Stimulated activated CD8-positive, alpha-beta memory T cell treated with anti-CD3 and anti-CD28 coated beads, Interleukin-15, amount 100 ng/mL, for 24 hours (primary cell): ENCODE data around the gene TNFSF13B.
"Not testable (repeated sequence)": the region's sequence is repeated elsewhere in the genome, so short reads cannot be mapped to it uniquely, and the experiment has no call there.

Experiments used
- DNase-seq: peaks from one replicate; pipeline ENCODE4 v3.0.0-alpha.2; 2020; ENCODE audit warnings: low read depth

The TNFSF13B gene

DNA sequence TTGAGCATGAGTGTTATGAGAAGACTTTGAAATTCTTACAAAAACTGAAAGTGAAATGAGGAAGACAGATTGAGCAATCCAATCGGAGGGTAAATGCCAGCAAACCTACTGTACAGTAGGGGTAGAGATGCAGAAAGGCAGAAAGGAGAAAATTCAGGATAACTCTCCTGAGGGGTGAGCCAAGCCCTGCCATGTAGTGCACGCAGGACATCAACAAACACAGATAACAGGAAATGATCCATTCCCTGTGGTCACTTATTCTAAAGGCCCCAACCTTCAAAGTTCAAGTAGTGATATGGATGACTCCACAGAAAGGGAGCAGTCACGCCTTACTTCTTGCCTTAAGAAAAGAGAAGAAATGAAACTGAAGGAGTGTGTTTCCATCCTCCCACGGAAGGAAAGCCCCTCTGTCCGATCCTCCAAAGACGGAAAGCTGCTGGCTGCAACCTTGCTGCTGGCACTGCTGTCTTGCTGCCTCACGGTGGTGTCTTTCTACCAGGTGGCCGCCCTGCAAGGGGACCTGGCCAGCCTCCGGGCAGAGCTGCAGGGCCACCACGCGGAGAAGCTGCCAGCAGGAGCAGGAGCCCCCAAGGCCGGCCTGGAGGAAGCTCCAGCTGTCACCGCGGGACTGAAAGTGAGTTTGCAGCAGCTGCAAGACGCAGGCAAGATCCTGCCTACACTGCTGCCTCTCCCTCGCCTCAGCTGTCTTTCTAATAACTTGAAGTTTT, at the start of gene TNFSF13B:
Gene TNFSF13B (plus strand): TSS at position 118 of the 728 bp plus-strand sequence. CDS start 178 bp downstream, at position 296.
- no peak for DNase-seq

- DNase-seq, result no peak
These were observed 49.5 kb upstream of the TNFSF13B start for GRCh38 chr13:108220041-108220440.

DNA sequence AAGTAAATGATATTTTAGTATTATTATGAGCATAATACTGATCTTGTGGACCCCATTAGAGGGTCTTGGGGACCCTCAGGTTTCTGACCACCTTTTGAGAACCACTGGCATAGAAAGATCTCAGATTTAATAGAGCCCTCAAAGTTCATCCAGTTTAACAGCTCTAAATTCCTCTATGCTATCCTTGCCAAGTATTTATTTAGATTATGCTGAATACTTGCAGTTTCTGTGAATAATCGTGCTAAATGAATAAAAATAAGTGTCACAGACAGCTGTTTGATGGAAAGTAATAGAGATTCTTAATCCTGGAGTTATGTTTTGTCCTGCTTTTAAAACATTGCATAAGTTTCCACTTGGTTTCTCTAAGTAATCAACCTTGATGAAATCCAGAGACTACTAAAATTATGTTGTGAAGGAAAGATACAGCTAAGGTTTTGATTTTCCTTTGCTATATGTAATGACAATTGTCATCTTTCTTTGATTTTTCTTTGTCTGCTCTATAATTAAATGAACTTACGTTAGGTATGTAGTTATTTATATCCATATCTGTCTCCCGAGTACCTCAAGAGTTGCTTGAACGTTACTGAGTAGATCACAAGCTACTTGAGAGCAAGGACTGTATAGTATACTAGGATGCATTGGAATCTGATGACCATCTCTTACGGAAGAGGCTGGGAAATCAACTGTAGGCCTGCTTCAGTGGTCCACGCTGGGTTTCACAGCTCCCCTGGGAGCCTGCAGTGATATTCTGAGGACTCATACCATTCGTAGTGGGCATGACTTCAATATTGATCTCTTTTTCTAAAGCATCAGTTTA, 45.6 kb upstream of the TNFSF13B start:
- DNase-seq, result no peak

GRCh38 chr13:108225440-108225839, 44.1 kb upstream of the TNFSF13B start:
- DNase-seq, result no peak

GRCh38 chr13:108226184-108226583, 43.3 kb upstream of the TNFSF13B start:
- no peak for DNase-seq

DNA sequence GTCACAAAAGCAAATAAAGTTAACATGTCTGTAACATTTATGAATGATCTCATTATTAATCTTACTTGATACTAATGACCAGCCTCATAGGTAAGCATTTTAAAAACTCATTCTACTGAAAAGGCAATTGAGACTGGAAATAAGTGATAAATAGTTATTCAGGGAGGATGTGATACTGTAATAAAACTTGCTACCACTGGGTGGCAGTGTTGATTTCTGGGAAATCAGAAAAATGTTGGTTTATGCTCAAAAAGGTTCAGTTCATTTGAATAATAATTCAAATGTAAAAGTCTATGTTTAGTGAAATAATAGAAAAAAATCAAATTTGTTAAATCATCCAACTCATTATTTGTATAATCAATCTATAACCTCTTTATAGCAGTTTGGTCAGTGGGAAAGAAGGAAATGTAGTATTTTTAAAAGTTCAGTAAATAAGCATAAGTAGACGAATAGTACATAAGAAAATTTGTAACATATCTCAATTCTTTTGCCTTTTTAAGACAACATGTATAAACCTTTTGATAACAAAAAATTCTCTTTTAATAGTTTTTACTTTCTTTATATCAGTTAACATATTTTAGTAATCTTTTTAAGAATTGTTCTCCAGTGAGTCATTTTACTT, 41.8 kb upstream of the TNFSF13B start:
- no peak for DNase-seq

- no peak for DNase-seq
These were observed 39.1 kb upstream of the TNFSF13B start for GRCh38 chr13:108230377-108230776.

- DNase-seq, result no peak
These were observed 20.4 kb upstream of the TNFSF13B start for GRCh38 chr13:108249150-108249549.

DNA sequence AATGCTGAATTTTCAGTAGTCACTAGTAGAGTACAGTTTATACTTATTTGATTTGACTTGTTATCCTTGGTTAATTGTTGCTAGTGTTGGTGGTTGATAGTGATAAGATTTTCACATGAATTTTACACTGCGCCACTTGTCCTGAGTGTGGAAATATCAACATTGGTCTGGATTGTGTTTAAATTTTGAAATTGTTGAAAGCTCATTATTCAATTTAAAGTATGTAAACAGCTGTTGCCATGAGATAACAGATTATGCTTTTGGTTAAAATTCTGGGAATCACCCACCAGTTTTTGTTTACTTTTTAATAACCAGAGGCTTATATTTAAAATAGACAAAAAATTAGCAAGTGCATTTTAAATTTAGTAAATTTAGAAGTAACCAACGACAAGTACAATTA, 12.3 kb upstream of the TNFSF13B start:
- no peak for DNase-seq

DNA sequence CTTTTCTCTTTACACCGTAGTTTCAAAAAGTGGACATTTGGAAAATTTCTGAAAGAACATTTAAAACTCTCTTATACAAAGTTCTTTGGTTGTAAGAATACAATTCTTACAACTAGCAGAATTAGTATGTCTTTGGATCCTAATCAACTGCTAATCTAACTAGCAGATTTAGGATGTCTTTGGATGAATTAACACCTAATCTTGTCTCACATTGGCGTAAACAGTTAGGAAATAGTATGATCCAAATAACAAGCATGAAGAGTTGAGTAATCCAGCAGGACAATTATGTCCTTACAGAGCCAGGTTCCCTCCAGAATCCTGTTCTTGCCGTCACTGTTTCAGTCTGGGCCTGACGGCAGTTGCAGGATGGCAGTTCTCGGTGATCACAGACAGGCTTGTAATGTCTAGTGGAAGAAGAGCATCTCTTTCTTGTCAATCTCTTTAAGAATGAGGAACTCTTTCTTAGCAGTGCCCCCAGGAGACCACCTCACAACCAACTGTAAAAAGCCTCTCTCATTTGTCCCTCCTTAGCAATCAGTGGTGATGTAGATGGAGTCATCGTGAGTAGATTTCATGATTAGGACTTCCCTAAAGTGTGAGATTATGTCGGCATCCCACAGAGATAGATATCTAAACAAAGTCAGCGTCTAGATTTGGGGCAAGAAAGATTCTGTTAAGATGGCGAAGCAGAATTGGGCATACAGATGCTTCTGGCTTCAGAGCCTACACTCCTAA, 5.7 kb upstream of the TNFSF13B start:
- no peak for DNase-seq

- no peak for DNase-seq
These were observed 3.1 kb upstream of the TNFSF13B start for GRCh38 chr13:108266321-108266990.

- DNase-seq, result no peak
These were observed 2.2 kb upstream of the TNFSF13B start for GRCh38 chr13:108267347-108267746.

GRCh38 chr13:108267855-108268254, 1.7 kb upstream of the TNFSF13B start:
- not testable (repeated sequence) for DNase-seq

- no peak for DNase-seq
These were observed 929 bp upstream of the TNFSF13B start for GRCh38 chr13:108268466-108269112.

GRCh38 chr13:108270442-108270841, 924 bp downstream of the TNFSF13B start:
- DNase-seq, result no peak

GRCh38 chr13:108272333-108272732, 2.8 kb downstream of the TNFSF13B start:
- DNase-seq, result no peak

DNA sequence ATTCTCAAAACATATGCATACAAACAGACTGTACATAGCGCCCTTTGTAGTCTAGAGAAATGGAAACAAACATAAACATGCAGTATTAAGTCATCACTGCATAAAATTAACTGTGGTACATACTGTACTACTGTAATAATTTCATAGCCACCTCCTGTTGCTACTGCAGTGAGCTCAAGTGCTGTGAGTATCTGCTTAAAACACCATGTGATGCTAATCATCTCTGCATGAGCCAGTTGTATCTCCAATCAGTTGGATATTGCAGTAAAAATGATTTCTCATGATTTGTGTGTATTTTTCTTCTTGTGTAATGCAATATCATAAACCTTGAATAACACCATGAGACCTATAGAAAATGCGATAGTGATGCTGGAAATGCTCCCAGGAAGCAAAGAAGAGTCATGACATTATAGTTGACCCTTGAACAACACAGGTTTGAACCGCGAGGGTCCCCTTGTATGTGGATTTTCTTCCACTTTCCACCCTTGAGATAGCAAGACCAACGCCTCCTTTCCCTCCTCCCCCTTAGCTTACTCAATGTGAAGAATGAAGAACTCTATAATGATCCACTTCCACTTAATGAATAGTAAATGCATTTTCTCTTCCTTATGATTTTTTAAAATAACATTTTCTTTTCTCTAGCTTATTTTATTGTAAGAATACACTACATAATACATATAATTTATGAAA, 4.1 kb downstream of the TNFSF13B start:
- DNase-seq, result no peak

DNA sequence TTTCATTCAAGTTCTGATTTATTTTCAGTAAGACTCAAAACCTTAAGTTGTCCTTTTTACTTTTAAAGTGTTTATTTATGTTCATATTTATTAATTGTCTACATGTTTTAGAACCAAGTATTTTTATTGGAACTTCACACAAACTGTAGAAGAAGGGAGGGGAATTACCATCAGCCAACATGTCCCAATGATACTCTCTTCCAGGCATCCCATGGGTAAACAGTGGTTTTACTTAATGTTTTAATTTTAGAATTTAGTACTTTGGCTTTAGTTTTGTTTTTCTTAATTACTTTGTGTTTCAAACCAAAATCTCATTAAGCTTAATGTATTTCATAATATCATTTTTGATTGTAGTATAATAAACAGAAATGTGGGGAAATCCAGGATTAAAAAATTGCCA, 5.2 kb downstream of the TNFSF13B start:
- no peak for DNase-seq

DNA sequence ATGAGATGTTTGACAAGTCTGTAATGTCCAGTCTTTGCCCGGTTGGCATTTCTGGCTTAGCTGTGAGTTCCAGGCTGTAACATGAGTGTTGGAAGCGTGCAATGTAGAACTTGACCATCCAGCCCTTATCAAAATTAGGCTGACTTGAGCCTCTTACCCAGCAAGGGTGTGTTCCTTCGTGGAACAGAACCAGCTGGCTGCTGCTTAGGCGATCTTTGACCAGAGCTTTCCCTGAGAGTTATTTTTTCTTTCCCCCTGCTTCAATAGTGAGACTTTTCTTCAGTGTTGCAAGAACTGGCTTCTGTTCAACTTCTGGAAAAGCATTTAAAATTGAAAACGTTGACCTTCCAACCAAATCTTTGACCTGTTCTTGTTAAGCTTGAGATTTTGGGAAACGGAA, 6.5 kb downstream of the TNFSF13B start:
- DNase-seq, result no peak

GRCh38 chr13:108278466-108278865, 8.9 kb downstream of the TNFSF13B start:
- no peak for DNase-seq

DNA sequence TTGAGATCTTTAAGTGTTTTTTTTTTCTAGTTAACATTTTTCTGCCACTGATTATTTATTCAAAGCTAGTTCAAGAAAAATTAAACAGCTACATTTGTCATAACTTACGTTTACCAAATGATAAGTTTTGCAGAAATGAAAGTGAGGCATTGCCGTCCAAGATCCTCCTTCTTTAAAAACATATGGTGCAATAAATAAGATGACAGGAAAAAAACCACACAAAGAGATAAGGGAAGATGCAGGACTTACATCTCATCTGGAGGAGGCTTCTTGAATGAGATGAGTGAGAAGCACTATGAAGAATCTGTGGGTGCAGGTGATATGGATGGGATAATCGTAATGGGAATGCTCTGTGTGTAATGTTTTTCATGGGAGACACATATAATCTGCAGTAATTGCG, 12.4 kb downstream of the TNFSF13B start:
- DNase-seq, result no peak
